Thoracic aorta (tissue), 2 donors: ENCODE data around the gene ZNF132. TPM values are rescaled to one million over a fixed set of nuclear protein-coding genes. Genes with fewer than 3 reads are reported as not detected.

Experiments used
- ATAC-seq: fragments of 150-250 bp; one replicate; pipeline ENCODE4 v1.8.0; 2017; ENCODE audit warnings: low read depth; ENCODE audit not compliant: insufficient number of reproducible peaks, low FRiP score
- DNase-seq: peaks from one replicate; pipeline ENCODE4 v3.0.0-alpha.2; 2020; ENCODE audit warnings: low spot score
- H3K27ac ChIP-seq, 2 donors: fragments of 200-600 bp; sonication (generic); 1 replicate in 1 of 2; 2 replicates in 1 of 2; pipeline ENCODE4 v1.5.1; 2016; ENCODE audit warnings: mild to moderate bottlenecking in 2 of 2, moderate library complexity in 2 of 2
- H3K27me3 ChIP-seq: fragments of 200-600 bp; sonication (generic); replicated peaks from 2 replicates; pipeline ENCODE4 v1.6.0; 2016; ENCODE audit warnings: mild to moderate bottlenecking; ENCODE audit not compliant: insufficient read depth
- H3K36me3 ChIP-seq: fragments of 200-600 bp; sonication (generic); one replicate; pipeline ENCODE4 v1.5.1; 2016
- H3K4me1 ChIP-seq, 2 donors: fragments of 200-600 bp; sonication (generic); 1 replicate in 1 of 2; 2 replicates in 1 of 2; pipeline versions ENCODE4 v1.5.1 to v1.6.0; 2016; ENCODE audit warnings: low read depth in 2 of 2, mild to moderate bottlenecking in 1 of 2; ENCODE audit not compliant: control insufficient read depth in 1 of 2
- H3K4me3 ChIP-seq: fragments of 200-600 bp; sonication (generic); 2 replicates; pipeline ENCODE4 v1.5.1; 2016; ENCODE audit warnings: mild to moderate bottlenecking
- H3K9me3 ChIP-seq: fragments of 200-600 bp; sonication (generic); 2 replicates; pipeline ENCODE4 v1.5.1; 2016
- CTCF ChIP-seq: fragments of 200-600 bp; sonication (generic); IDR thresholded peaks from one replicate; pipeline ENCODE4 v1.5.1; 2019; ENCODE audit warnings: antibody characterized with exemption
- total RNA-seq, 2 donors: library from RNA; depleted of rRNA; stranded (reverse); fragments of >200 nt; gene quantifications; one replicate each; pipeline versions ENCODE4 v1.1.0 to v1.2.3, GENCODE V29; 2016

The ZNF132 gene
- total RNA-seq, 2 donors from 2014 or later, result 3.1 to 10.2 TPM

- no peak overlapping the region for H3K4me3 ChIP-seq
- no peak for TF ChIP-seq CTCF
- no peak overlapping the region for H3K27ac ChIP-seq
- peaks cover 42% of the 10 kb centered on the region for H3K36me3 ChIP-seq
- H3K4me1 ChIP-seq, result no peaks in the 10 kb centered on the region
- H3K27me3 ChIP-seq, result no peaks in the 10 kb centered on the region
- H3K9me3 ChIP-seq, result no peaks in the 10 kb centered on the region
- DNase-seq (no peak), ATAC-seq (no peak)
These were observed 23.3 kb downstream of the ZNF132 start for GRCh38 chr19:58416604-58417003.

DNA sequence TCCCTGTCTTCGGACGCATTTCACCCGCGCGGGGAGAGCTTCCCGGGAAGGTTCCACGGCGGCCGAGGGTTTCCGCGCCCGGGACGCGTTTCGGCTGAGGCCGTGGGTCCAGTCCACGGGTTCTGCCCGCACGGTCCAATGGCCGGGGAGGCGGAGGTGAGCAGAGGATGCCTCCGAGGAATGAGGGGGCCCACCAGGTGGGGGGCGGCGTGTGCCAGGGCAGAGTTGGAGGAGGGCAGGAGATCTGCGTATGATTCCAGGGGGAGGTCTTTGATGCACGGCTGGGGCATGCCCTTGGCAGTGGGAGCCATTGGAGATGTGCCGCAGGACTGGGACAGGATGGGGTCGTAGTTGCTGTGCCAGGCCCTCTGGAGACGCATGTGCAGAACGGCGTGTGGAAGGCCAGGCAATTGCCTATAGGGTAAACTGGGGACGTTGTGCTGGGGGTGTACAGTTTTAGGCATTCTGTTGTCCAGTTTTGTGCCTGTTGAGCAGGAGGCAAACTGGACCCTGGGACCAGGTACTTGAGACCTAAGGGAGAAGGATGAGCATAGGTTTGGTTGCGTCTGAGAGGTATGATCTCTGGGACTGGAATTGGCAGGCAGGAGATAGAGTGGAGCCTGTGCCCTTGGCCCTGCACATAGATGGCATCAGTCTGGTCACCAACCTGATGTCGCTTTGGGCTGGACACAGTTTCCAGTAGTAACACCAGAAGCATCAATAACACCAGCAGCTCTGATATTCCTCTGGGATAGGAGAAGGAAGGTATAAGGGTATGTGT, 30.8 kb downstream of the ZNF132 start:
- no peaks in the 10 kb centered on the region for H3K36me3 ChIP-seq
- peak overlapping the region; percentile 74 to 79 for H3K27ac ChIP-seq
- no peak for DNase-seq
- TF ChIP-seq CTCF, result no peak
- no peaks in the 10 kb centered on the region for H3K27me3 ChIP-seq
- no peak for ATAC-seq
- H3K9me3 ChIP-seq, result no peaks in the 10 kb centered on the region
- H3K4me1 ChIP-seq, result peaks cover 10 to 26% of the 10 kb centered on the region in 2 donors
- H3K4me3 ChIP-seq, result peak overlapping the region; percentile 91

DNA sequence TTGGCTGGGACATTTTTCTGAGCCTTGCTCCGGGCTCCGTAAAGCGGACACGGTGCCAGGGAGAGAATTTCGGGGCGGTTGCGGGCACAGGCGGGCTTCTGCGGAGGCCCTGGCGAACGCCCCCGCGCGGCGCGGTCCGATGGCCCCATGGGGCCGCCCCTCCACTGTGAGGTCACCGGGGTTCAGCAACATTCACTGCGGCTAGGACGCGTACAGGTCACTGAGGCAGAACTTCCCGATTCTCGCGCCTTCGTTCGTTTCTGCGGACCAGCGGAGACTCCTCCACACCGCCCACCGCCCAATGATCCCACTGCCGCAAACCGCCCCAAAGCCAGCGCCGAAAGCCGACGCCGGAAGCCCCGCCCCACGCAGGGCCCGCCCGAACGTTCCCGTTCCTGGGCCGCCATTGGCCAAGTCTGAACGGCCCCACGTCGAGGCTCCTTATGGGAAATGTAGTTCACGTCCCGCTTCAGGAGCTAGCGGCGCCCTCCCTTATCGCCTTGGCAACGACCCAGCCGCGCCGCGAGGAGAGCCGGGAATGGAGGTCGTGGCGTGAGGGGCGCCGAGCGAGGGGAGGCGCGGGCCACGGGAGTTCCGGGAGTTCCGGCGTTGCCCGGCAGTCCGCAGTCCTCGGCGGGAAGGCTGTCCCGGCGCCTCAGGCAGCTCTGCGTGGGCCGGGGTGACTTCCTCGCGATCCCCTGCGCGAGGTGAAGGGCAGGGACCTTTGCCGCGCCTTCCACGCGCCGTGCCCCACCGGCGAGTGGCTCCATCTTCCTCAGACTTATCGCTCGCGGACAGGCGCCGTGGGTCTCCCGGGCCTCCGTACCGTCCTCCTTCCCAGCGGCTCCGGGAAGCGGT, 31.6 kb downstream of the ZNF132 start, which contains the start of gene ZNF584:
Gene ZNF584, plus strand, starts transcription at position 498 of the 858 bp plus-strand sequence. CDS start 499 bp downstream, outside the sequence.
- H3K27ac ChIP-seq, result peak within 1 kb of the TSS; percentile 74 to 79
- H3K4me1 ChIP-seq, result peaks cover 10 to 26% of the 10 kb centered on the region in 2 donors
- H3K9me3 ChIP-seq, result no peaks in the 10 kb centered on the region
- no peaks in the 10 kb centered on the region for H3K27me3 ChIP-seq
- no peak for TF ChIP-seq CTCF
- no peaks in the 10 kb centered on the region for H3K36me3 ChIP-seq
- peak within 1 kb of the TSS; percentile 91 for H3K4me3 ChIP-seq
- ATAC-seq (peak; percentile 90), DNase-seq (peak; percentile 79)

- Histone ChIP-seq H3K4me3 (peak overlapping the region; percentile 91), H3K36me3 (no peaks in the 10 kb centered on the region), H3K27me3 (no peaks in the 10 kb centered on the region), H3K9me3 (no peaks in the 10 kb centered on the region), H3K27ac (peak overlapping the region; percentile 74 to 79), H3K4me1 (peaks cover 10 to 26% of the 10 kb centered on the region in 2 donors)
- ATAC-seq (no peak), DNase-seq (no peak)
- TF ChIP-seq CTCF, result no peak
These were observed 32.2 kb downstream of the ZNF132 start for GRCh38 chr19:58407658-58408151.
